ENCODE measurements around the gene OTUB2.

The OTUB2 gene

DNA sequence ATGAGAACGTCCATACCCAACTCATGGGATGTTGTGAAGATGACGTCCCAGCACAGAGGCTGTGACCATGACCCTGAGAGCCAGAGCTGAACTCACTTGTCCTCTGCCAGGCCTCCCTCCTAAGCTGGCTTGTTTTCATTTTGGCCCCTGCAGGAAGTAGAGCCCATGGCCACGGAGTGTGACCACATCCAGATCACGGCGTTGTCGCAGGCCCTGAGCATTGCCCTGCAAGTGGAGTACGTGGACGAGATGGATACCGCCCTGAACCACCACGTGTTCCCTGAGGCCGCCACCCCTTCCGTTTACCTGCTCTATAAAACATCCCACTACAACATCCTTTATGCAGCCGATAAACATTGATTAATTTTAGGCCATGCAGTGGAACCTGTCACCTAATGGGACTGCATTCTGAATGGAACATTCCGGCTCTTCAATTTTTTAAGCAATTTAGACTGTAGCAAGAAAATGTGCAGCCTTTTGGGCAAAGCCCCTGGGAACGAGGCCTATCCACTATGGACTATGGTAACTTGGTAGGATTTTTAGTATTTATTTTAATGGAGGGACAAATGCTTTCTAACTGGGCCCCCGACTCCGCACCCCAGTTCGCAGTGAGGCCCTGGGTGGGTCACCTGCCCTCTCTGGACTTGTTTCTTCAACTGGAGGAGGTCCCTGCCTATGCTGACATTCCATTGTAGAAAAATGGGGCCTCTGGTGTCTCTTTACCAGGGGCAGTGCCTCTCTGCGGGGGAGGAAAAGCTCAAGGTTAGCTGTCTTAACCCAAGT is 19.6 kb downstream of the OTUB2 start:
- H3K4me3 ChIP-seq (ENCODE audit: low read length), result no peak overlapping the region
- no peak for TF ChIP-seq ZNF274 (IDR thresholded peaks at IDR 0.05; ENCODE audit: low read depth, low read length)

DNA sequence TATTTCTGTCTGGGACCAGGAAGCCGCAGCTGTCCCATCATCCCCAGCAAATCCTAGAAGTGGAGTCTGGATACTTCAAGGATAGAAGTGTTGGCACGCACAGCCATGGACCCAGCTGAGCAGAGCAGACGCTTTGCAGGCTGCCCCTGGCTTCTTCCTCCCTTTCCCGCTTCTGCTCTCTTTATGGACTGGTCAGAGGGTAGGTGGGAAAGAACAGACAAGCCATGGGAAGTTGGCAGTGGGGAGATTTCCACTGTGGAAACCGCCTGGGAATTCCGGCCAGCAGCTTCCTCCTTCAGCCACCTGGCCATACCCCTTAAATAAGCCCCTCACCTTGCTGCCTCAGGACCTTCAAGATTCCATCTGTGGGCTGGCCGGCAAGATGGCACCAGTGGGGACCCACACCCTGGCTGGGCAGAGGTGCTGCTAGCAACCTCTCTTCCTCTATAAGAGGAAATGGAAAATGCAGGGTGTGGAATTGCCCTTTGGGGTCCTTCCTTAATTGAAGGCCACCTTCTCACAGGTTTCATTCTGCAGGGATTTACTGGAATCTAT is 20.6 kb downstream of the OTUB2 start:
- no peak overlapping the region for H3K4me3 ChIP-seq (ENCODE audit: low read length)
- TF ChIP-seq ZNF274 (IDR thresholded peaks at IDR 0.05; ENCODE audit: low read depth, low read length), result no peak

GRCh38 chr14:94047581-94047980 is 21.4 kb downstream of the OTUB2 start:
- no peak overlapping the region for H3K4me3 ChIP-seq (ENCODE audit: low read length)
- no peak for TF ChIP-seq ZNF274 (IDR thresholded peaks at IDR 0.05; ENCODE audit: low read depth, low read length)

- no peak for TF ChIP-seq ZNF274 (IDR thresholded peaks at IDR 0.05; ENCODE audit: low read depth, low read length)
- no peak overlapping the region for H3K4me3 ChIP-seq (ENCODE audit: low read length)
Observed at GRCh38 chr14:94048691-94049624, 22.8 kb downstream of the OTUB2 start.

DNA sequence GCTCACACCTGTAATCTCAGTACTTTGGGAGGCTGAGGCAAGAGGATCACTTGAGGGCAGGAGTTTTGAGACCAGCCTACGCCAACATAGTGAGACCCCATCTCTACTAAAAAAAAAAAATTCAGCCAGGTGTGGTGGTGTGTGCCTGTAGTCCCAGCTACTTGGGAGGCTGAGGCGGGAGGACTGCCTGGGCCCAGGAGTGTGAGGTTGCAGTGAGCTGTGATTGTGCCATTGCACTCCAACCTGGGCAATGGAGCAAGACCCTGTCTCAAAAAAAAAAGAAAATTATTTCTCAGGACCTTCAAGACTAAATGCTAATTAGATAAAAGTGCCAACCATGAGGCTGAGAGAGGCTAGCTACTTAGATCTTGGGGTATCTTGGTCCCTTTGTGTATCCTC is 23.5 kb downstream of the OTUB2 start:
- no peak overlapping the region for H3K4me3 ChIP-seq (ENCODE audit: low read length)
- TF ChIP-seq ZNF274 (IDR thresholded peaks at IDR 0.05; ENCODE audit: low read depth, low read length), result no peak

DNA sequence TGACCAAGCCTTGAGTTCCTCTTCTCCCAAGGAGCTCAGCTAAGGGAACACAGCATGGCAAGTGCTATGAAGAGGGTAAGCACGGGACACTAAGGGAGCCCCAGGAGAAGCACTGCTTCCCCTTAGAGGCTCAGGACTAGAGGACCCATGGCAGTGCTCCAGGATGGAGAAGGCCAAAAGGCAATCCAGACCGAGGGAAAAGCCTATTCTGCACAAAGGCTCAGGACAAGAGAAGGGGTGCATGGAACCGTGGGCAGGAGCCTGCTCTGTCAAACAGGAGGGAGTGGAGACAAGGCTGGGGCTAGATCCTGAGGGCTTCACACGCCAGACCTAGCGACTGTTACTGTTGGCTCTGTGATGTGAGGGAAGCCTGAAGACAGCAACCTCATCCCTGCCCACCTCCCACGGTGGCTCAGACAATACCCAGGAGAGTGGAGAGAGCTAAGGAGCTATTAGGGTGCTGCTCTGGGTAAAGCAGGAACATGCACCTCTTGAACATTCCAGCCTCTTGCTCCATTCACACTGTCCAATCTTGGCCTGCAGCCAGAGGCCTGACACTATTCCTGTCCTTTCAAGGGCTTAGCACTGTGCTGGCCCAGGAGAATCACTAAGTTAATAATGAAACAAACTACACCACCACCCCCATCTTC is 24.2 kb downstream of the OTUB2 start:
- H3K4me3 ChIP-seq (ENCODE audit: low read length), result no peak overlapping the region
- no peak for TF ChIP-seq ZNF274 (IDR thresholded peaks at IDR 0.05; ENCODE audit: low read depth, low read length)

- H3K4me3 ChIP-seq (ENCODE audit: low read length), result no peak overlapping the region
- TF ChIP-seq ZNF274 (IDR thresholded peaks at IDR 0.05; ENCODE audit: low read depth, low read length), result no peak
Observed at GRCh38 chr14:94051115-94051514, 25.0 kb downstream of the OTUB2 start.

DNA sequence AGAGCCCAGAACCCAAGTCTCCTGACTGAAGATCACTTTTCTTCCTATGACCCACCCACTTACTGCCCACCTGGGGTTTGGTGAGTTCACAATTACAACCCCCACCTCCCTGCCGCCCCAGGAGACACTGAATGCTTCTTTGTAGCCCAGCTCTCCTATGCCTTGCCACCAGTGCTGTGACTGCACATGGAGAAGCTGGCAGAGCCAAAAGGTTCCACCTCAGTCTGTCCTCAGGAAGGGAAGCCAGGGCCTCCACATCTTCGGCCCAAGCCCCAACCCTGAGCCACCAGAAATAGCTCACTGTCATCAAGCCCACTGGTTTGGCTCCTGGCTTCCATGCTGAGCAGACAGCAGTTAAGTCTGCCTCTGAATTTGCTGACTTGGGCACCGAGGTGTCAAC is 25.6 kb downstream of the OTUB2 start:
- H3K4me3 ChIP-seq (ENCODE audit: low read length), result no peak overlapping the region
- TF ChIP-seq ZNF274 (IDR thresholded peaks at IDR 0.05; ENCODE audit: low read depth, low read length), result no peak

DNA sequence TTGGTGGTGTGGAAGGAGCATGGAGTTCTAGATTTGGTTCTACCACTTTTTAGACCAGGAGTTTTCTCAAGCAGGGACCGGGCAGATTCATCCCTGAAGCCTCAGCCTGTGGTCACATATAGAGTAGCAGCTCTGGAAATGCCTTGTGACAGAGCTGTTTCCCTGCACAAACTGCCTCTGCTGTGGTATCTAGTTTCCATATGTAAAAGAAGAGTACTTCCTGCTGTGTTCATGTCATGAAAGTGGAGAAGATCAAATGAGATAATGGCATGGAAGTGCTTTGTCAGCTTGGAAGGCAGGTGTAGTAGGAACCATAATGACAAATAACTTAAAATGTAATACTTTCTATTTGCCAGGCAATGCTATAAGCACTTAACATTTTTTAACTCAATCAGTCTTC is 26.1 kb downstream of the OTUB2 start:
- TF ChIP-seq ZNF274 (IDR thresholded peaks at IDR 0.05; ENCODE audit: low read depth, low read length), result no peak

DNA sequence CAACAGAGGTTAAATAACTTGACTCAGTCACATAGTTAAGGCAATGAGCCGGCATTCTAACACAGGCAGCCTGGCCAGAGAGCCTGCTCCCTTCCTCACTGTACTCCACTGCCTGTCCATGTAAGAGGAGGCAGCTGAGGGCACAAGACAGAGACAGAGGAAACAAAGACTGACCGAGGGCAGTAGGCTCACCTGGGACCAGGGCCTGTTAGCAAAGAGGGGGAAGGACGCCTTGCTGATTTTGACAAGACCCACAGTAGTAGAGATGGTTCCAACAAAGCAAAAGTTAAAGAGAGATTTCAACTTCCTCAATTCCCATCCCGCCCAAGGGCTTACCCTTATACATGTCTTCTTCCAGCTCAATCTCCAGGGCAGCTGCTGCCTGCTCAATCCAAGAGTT is 26.5 kb downstream of the OTUB2 start:
- no peak for TF ChIP-seq ZNF274 (IDR thresholded peaks at IDR 0.05; ENCODE audit: low read depth, low read length)
- H3K4me3 ChIP-seq (ENCODE audit: low read length), result no peak overlapping the region

More for the DNA sequence above, 26.1 kb downstream of the OTUB2 start:
- no peak overlapping the region for H3K4me3 ChIP-seq (ENCODE audit: low read length)

DNA sequence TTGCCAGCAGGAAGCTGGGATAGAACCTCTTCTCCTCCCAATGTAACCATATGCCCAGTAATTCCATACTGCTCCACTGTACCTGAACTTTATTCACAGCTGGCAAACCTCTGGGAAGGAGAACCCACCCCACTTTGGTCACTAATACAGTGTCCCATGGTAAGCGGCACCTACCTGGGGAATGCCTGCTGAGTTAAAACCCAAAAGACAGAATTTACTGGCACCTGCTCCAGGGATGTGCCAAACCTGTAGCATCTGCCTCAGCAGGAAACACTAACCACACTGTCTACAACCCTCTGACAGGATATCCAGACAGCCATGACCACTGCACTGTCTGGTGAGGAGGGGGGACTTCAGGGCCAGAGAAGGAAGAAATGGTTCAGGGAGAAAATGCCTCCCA is 28.3 kb downstream of the OTUB2 start:
- H3K4me3 ChIP-seq (ENCODE audit: low read length), result no peak overlapping the region
- no peak for TF ChIP-seq ZNF274 (IDR thresholded peaks at IDR 0.05; ENCODE audit: low read depth, low read length)

GRCh38 chr14:94054936-94055335 is 28.8 kb downstream of the OTUB2 start:
- no peak overlapping the region for H3K4me3 ChIP-seq (ENCODE audit: low read length)
- TF ChIP-seq ZNF274 (IDR thresholded peaks at IDR 0.05; ENCODE audit: low read depth, low read length), result no peak

DNA sequence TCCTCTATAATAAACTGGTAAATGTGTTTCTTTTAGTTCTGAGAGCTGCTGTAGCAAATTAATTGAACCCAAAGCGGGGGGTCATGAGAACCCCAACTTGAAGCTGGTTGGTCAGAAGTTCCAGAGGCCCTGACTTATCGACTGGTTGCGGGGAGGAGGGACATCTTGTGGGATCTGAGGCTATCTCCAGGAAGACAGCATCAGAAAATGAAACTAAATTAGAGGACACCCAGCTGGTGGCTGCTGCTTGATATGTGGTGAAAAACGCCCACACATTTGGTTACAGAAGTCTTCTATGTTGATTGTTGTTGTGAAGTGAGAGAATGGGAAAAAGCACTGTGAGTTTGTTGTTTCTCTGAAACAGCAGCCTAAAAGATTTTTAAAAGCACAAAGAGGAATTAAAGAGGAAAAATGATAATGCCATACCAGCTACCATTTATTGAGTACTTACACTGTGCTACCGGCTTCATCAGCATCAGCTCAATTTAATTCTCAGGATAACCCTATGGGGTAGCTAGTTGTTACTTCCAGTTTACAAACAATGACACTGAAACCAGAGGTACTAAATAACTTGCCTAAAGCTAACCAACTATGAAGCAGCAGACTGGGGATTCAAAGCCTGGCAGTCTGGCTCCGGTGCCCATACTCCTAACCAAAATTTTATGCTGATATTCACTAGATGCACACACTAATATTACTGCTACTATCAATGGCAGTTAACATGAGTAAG is 30.6 kb downstream of the OTUB2 start:
- no peak for TF ChIP-seq ZNF274 (IDR thresholded peaks at IDR 0.05; ENCODE audit: low read depth, low read length)
- no peak overlapping the region for H3K4me3 ChIP-seq (ENCODE audit: low read length)

Data from GM08714 (cell line).